Fibroblast of mammary gland (primary cell): ENCODE measurements around the gene GRIN2D.

Experiments
- DNase-seq: peaks from one replicate; pipeline ENCODE4 v3.0.0-alpha.2; 2010; ENCODE audit warnings: low read depth
- H3K4me3 ChIP-seq: 2 replicates; pipeline ENCODE4 v1.5.1; 2011; ENCODE audit warnings: low read depth, mild to moderate bottlenecking, low read length, moderate library complexity; ENCODE audit not compliant: control insufficient read depth
- CTCF ChIP-seq: conservative IDR thresholded peaks from 2 replicates; pipeline ENCODE4 v1.5.1; 2011; ENCODE audit warnings: low read depth, low read length, inconsistent platforms; ENCODE audit not compliant: control insufficient read depth, insufficient read depth

GRIN2D gene

GRCh38 chr19:48417421-48417820 is 24.0 kb downstream of the GRIN2D start:
- H3K4me3 ChIP-seq = no peak overlapping the region
- TF ChIP-seq CTCF = no peak
- DNase-seq = no peak

- TF ChIP-seq CTCF = no peak
- DNase-seq = peak; percentile 50
- no peak overlapping the region for H3K4me3 ChIP-seq
These were observed 25.0 kb downstream of the GRIN2D start for GRCh38 chr19:48418317-48419064.

GRCh38 chr19:48419158-48419920 is 25.9 kb downstream of the GRIN2D start:
- peak; percentile 37 for DNase-seq
- no peak for TF ChIP-seq CTCF
- H3K4me3 ChIP-seq = no peak overlapping the region

GRCh38 chr19:48421548-48421947 is 28.1 kb downstream of the GRIN2D start:
- peak overlapping the region; percentile 15 for H3K4me3 ChIP-seq
- no peak for TF ChIP-seq CTCF
- peak; percentile 77 for DNase-seq

GRCh38 chr19:48424694-48425219 is 31.3 kb downstream of the GRIN2D start:
- H3K4me3 ChIP-seq = no peak overlapping the region
- peak; percentile 51 for DNase-seq

GRCh38 chr19:48428670-48429069 is 35.2 kb downstream of the GRIN2D start:
- TF ChIP-seq CTCF = no peak
- DNase-seq = no peak
- no peak overlapping the region for H3K4me3 ChIP-seq

More at GRCh38 chr19:48424694-48425219, 31.3 kb downstream of the GRIN2D start:
- no peak for TF ChIP-seq CTCF
